ENCODE data around the gene KNSTRN.
A peak's percentile ranks its signal among the peaks of the same experiment; 100 is the strongest.

KNSTRN gene

GRCh38 chr15:40367371-40367685 lies 15.2 kb upstream of the KNSTRN start:
- no peak for DNase-seq

- DNase-seq, result peak; percentile 81 to 91
These were observed 14.6 kb upstream of the KNSTRN start for GRCh38 chr15:40367686-40368611.

GRCh38 chr15:40368719-40369473 lies 13.6 kb upstream of the KNSTRN start:
- DNase-seq, result no peak

GRCh38 chr15:40369474-40369869 lies 13.0 kb upstream of the KNSTRN start:
- no peak for DNase-seq

GRCh38 chr15:40369971-40370370 lies 12.6 kb upstream of the KNSTRN start:
- DNase-seq, result no peak

- DNase-seq, result no peak
These were observed 9.5 kb upstream of the KNSTRN start for GRCh38 chr15:40372981-40373380.

GRCh38 chr15:40377606-40378005 lies 4.9 kb upstream of the KNSTRN start:
- DNase-seq, result no peak

- DNase-seq, result no peak
These were observed 3.1 kb upstream of the KNSTRN start for GRCh38 chr15:40379374-40379773.

GRCh38 chr15:40379853-40380252 lies 2.7 kb upstream of the KNSTRN start:
- DNase-seq, result no peak

GRCh38 chr15:40380636-40381035 lies 1.9 kb upstream of the KNSTRN start:
- DNase-seq, result no peak

- no peak for DNase-seq
These were observed 547 bp upstream of the KNSTRN start for GRCh38 chr15:40381818-40382529.

- no peak for DNase-seq
These were observed 4.0 kb downstream of the KNSTRN start for GRCh38 chr15:40386480-40386879.

GRCh38 chr15:40388941-40389823 lies 6.7 kb downstream of the KNSTRN start:
- no peak for DNase-seq

GRCh38 chr15:40389824-40390595 lies 7.5 kb downstream of the KNSTRN start:
- DNase-seq, result no peak

- no peak for DNase-seq
These were observed 10.7 kb downstream of the KNSTRN start for GRCh38 chr15:40392986-40393948.

GRCh38 chr15:40397688-40398412 lies 15.3 kb downstream of the KNSTRN start:
- no peak for DNase-seq

GRCh38 chr15:40398413-40398873 lies 15.9 kb downstream of the KNSTRN start:
- DNase-seq, result no peak

GRCh38 chr15:40399370-40399769 lies 16.8 kb downstream of the KNSTRN start:
- DNase-seq, result no peak

Data from NCI-H2081 (cell line).